ENCODE results near the gene PPM1H. TPM values are rescaled to one million over a fixed set of nuclear protein-coding genes. Genes with fewer than 3 reads are reported as not detected.
A peak's percentile ranks its signal among the peaks of the same experiment; 100 is the strongest.
"Not testable (repeated sequence)": the region's sequence is repeated elsewhere in the genome, so short reads cannot be mapped to it uniquely, and the experiment has no call there.

PPM1H gene
- polyA plus RNA-seq, 1 donor, result 29.5 TPM

GRCh38 chr12:62731055-62731820 lies 203.7 kb downstream of the PPM1H start:
- DNase-seq, result no peak

DNA sequence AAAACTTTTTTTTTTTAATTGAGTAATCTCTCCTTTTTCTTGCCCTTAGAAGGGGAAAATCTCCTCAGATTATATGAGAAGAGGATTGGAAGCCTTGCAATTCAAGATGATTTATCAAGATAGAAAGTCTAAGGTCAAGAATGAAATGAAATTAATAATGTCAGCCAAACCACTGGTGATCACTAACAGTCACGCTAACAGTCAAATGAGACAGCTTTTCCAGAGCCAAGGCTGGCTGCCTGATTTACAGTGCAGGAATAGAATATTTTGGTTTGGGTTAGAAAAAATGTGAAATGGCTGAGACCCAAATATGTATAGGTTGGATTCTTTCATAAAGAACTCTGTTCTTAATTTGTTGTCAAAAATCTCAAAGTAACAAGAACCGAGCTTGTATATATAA lies 204.3 kb downstream of the PPM1H start:
- no peak for DNase-seq

DNA sequence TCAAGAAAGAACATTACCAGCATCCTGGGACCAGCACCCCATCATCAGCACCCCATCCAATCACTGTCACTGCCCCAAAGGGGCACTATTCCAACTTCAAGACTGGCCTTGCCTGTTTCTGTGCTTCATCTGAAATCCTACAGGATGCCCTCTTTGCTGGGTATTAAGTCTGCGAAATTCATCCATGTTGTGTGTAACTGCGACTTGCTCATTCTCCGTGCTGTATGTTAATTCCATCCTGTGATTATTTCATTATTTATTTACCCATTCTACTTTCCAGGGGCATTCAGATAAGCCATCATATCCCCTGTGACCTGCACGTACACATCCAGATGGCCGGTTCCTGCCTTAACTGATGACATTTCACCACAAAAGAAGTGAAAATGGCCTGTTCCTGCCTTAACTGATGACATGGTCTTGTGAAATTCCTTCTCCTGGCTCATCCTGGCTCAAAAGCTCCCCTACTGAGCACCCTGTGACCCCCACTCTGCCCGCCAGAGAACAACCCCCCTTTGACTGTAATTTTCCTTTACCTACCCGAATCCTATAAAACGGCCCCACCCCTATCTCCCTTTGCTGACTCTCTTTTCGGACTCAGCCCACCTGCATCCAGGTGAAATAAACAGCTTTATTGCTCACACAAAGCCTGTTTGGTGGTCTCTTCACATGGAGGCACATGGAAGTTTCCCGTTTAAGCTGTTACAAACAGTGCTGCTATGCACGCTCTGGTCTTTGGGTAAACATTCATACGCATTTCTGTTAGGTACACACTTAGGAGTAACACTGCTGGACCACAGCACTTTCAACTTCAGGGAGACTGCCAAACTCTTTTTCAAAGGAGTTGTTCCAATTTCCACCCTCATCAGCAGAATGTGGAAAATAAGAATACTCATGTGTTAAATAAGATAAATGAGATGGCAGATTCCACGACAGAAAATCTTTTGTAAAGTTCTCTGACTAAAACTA lies 205.1 kb downstream of the PPM1H start:
- DNase-seq, result not testable (repeated sequence)

DNA sequence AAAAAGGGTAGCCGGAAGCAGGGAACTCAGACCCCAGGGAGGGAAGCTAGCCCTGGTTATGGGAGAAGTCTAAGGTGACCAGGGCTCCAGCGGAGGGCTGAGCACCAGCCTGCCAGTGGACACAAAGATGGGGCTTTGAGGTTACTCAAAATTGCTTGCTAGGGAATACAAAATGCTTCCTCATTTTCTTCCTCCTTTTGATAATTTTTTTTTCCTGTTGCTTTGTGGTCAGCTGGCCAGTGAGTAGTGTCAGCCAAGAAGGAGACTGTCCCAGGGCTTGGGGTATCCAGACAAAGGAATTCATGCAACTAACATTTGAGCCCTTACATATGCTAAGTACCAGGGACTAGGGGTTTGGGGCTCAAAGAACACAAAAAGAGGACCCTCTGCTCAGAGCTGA lies 206.2 kb downstream of the PPM1H start:
- DNase-seq, result no peak

DNA sequence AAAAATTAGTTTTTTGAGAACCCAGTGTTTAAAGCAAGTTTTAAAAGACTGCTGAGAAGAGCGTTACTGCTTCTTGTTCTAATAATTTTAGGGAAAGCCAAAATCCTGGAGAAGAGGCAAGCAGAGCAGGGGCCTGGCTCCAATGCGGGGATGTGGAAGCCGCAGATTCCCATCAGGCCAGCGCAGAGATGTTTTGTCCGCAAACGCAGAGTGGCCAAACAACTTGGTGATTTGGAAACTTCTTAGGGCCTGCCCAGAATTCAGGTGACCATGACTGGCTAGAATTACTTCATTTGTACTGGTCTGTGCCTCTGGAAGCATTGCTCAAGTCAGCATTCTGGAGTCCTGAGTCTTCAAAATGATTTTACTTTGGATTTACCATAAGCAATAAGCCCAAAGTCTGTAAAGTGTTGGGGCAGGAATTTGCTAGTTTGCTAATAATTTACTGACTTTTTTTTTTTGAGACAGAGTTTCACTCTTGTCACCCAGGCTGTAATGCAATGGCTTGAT lies 208.4 kb downstream of the PPM1H start:
- DNase-seq, result no peak

- no peak for DNase-seq
Measured at GRCh38 chr12:62725781-62726180, 209.2 kb downstream of the PPM1H start.

DNA sequence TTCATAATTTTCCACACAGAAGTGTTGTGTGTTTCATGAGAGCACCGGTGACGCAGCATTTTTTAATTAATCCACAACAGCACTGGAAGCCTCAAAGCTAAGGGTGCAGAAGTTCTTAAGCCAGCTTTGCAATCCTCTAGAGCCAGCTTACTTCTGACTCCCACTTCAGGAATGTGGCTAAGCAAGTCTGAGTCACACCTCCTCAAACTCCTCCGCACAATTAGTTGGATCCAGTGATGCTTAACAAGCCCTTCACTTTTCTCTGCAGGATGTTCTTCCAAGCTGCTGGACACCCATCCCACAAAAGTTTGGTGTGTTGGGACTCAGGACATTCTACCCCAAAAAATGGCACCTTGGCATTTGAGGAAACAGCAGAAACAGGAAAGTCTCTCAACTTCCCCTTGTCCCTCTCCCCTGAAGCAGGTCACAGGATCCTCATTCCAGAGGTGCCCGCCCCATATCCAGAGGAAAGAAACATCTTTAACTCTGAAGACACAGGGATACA lies 210.0 kb downstream of the PPM1H start:
- DNase-seq, result peak; percentile 75

DNA sequence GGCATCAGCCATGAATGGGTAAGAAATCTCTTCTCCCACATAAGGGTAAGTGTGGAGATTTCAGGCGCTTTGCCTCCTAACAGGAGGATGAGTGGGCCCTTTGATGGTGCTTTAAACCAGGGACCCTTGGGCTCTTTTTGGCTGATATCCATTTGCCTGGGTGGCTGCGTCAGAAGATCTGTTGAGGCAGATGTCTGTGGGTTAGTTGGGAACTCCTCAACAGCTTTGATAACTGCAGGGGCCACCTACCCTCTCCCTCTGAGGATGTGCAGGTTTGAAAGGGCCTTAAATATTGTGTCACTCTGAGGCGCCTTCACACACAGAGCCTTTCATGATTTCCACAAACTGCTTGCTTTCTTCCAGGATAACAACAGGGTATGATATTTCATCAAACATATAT lies 210.7 kb downstream of the PPM1H start:
- no peak for DNase-seq

- no peak for DNase-seq
Measured at GRCh38 chr12:62722971-62723680, 211.8 kb downstream of the PPM1H start.

DNA sequence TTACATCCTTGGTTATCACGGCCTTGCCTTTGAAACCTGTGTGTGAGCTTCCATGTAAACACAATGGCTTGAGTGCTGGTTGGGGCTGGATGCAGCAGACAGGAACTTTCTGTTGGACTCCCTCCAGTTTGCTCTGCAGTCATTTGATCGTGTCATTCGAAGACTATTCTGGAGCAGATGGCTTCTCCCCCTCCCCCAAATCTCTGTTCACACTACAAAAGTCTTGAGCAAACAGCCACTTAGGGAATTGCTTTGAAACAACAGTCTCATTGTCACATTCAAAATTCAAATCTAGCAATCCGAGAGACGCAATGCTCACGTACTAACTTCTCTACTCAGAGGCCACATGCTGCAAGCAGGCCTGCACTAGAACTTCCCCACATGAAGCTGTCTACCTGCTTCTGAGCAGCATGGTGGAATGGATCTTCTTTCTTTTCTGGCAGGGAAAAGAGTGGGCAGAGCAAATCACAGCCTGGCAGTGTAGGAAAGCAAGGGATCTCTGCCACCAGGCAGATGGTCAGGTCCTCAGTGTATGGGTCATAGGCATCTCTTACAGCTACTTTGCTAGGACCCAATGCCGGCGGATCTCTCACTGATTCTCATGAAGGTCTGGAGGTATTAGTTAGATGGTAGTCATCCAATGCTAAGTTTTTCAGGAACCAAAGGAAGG lies 214.2 kb downstream of the PPM1H start:
- DNase-seq, result no peak

- DNase-seq, result no peak
Measured at GRCh38 chr12:62720025-62720424, 214.9 kb downstream of the PPM1H start.

DNA sequence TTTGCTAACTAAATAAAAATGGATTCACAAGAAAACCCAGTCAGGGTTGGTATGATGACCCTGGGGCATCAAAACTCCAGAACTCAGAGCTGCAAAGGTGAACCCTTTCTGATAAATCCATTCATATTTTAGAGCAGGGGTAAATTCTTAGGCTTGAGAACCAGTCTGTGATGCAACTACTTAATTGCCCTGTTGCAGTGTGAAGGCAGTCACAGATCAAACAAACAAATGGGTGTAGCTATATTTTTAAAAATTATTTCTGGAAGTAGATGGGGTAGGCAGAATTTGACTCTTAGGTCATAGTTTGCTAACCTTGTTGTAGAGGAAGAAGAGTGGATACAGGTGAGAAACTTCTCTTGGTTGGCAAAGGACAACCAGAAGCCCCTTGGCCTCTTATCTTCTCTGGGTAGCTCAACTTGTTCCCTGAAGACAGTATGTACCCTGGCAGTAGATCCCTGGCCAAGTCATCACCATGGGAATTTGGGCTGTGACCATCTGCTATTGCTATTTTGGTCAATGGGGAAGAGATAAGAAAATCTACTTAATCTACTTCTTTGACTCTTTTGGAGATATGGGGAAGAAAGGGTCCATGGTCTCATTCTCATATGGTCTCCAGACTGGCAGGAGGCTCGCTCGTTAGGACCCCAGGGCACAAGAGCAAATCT lies 216.1 kb downstream of the PPM1H start:
- no peak for DNase-seq

GRCh38 chr12:62717643-62718042 lies 217.3 kb downstream of the PPM1H start:
- DNase-seq, result no peak

DNA sequence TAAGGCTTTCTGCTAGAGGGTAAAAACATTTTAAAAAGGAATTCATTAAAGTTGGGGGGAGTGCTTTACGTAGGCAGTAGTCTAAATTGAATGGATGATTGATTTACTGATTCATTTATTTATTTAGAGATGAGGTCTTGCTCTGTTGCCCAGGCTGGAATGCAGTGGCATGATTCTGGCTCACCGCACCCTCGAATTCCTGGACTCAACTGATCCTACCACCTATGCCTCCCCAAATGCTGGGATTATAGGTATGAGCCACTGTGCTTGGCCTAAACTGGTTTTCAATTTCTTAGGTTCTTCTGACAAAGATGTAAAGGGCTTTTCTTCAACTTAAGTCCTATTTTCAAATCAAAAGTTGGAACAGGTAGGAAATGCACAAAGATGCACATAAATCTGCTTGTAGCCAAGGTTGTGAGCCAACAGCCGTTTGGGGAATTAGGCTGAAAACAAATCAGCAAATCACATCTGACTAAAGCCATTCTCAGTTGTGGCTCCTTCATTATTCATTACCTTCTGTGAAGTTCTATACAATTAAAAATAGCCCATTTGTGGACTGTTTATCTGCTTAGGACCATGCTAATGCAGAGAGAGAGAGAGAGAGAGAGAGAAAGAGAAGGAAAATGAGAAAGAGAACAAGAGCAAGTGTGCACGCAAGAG lies 218.0 kb downstream of the PPM1H start:
- DNase-seq, result no peak

GRCh38 chr12:62716037-62716436 lies 218.9 kb downstream of the PPM1H start:
- DNase-seq, result no peak

DNA sequence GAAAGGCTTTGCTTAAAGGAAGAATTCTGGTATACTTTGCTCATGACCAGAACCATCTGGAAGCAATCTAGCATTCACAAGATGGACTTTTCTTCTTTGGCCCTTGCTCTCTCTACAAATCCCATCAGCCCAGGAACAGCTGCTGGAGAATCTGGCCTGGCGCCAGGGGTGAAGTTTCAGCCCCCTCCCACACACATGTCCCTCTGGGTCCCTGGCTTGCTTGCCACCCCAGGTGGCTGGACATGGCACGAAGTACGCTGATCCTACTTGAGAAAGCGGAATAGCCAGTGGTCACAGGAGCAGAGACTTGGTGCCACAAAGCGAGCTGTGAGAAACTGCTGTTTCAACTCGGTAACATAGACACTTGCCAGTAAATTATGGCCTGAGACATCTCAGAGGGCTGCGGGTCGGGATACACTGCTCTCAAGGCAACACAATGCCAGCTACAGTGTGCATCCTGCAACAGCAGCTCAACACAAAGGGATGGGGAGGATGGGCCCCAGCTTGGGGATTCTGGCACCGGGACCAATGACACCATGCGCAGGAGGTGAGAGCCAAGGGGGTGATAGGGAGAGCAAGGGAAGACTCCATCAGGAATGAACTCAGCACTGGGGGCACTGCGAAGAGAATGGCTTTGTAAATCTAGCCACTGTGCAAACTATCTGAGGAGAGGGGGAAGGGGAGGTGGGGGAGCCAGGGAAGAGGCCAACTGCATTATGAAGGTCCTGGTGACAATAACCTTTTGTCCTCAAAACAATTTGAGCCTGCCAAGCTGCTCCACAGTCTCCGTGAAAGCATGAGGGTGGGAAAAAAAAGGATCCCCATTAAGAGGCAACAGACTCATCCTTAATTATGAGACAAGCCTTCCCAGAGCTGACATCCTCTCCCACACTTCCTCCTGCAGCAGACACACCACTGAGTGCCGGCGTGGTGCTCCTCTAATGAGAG lies 219.9 kb downstream of the PPM1H start:
- no peak for DNase-seq

- DNase-seq, result no peak
Measured at GRCh38 chr12:62714181-62714773, 220.7 kb downstream of the PPM1H start.

- DNase-seq, result no peak
Measured at GRCh38 chr12:62713723-62714122, 221.2 kb downstream of the PPM1H start.
